ENCODE results near the gene RACGAP1.

Gene RACGAP1

DNA sequence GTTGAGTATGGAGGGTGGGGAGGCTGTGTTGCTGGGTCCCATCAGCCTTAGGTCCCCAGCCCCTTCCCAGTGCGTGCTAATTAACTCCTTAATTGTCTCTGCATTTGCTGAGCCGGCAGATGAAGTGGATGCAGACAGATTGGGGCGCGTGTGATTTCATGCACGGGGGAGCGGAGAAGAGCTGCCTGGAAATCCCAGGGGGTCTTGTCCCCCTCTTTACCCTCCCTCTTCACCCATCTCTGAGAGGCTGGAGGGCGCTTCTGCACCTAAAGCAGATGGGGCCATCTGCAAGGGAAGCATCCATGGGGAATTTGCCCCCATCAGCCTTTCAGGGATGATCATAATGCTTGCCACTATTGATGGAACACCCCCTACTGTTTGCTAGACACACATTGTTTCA is 27.7 kb upstream of the RACGAP1 start:
- Histone ChIP-seq H3K4me1 (ENCODE audit: low read depth, poor library complexity, severe bottlenecking) (peaks cover 17% of the 10 kb centered on the region), H2AFZ (ENCODE audit: low read depth) (no peak overlapping the region), H3K27ac (no peak overlapping the region), H3K9ac (no peak overlapping the region), H3K4me2 (no peak overlapping the region), H4K20me1 (ENCODE audit: insufficient read depth) (no peaks in the 10 kb centered on the region), H3K27me3 (ENCODE audit: insufficient read depth, low read depth) (peaks cover 20% of the 10 kb centered on the region), H3K79me2 (ENCODE audit: insufficient read depth, low read depth) (no peaks in the 10 kb centered on the region), H3K4me3 (IDR thresholded peaks at IDR 0.05; ENCODE audit: insufficient read depth, low read depth, low read length) (no peak overlapping the region), H3K36me3 (ENCODE audit: insufficient read depth) (no peaks in the 10 kb centered on the region)
- TF ChIP-seq, protein P1, sequence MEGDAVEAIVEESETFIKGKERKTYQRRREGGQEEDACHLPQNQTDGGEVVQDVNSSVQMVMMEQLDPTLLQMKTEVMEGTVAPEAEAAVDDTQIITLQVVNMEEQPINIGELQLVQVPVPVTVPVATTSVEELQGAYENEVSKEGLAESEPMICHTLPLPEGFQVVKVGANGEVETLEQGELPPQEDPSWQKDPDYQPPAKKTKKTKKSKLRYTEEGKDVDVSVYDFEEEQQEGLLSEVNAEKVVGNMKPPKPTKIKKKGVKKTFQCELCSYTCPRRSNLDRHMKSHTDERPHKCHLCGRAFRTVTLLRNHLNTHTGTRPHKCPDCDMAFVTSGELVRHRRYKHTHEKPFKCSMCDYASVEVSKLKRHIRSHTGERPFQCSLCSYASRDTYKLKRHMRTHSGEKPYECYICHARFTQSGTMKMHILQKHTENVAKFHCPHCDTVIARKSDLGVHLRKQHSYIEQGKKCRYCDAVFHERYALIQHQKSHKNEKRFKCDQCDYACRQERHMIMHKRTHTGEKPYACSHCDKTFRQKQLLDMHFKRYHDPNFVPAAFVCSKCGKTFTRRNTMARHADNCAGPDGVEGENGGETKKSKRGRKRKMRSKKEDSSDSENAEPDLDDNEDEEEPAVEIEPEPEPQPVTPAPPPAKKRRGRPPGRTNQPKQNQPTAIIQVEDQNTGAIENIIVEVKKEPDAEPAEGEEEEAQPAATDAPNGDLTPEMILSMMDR (conservative IDR thresholded peaks at IDR 0.05; ENCODE audit: low read depth, low read length) = no peak

DNA sequence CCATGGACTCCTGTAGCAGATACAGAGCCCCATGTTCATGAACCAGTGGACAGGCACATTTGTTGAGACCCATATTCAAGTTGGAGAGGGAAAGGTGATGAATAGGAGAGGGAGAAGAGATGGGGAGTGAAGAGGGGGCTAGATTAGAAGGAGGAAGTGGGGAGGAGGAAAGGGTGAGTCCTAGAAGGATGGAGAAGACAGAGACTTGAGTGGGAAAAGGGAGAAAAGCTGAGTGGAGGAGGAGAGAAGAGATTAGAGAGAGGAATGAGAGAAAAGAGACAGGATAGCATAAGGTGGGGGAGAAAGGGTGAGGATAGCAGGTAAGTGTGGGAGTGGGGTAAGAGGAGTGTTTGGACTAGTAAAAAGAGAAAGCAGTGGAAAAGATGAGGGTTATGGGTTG is 27.2 kb upstream of the RACGAP1 start:
- TF ChIP-seq, protein P1 (conservative IDR thresholded peaks at IDR 0.05; ENCODE audit: low read depth, low read length) = no peak

DNA sequence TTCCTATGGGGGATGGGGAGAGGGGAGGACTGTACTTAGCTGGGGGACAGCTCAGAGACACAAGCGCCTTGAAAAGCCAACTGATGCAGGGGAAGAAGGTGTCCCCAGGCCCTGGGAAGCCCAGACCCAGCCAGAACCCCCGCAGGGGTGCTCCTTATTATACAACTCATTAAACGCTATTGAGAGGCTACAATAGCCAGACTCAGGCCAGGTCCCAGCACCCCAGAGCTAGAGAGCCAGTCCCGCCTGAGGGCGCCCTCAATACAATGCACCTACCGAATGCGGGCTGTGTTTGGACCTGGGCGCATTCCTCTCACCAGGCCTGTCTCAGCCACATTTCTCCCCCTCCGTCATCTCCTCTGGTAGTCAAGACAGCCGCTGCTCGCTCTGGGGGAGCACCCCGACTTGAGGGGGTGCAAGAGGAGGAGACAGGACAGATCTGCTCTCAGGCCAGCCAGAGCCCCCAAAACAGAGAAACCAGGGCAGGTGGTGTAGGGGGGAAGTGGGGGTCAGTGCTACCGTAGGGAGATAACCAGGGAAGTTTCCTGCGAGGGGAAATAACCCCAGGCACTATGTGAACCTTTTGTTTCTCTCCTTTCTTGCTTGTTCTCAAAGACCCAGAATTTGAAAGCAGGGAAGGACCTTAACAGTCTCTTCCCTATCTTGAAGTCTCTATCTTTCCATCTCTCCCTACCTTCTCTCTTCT is 26.0 kb upstream of the RACGAP1 start:
- Histone ChIP-seq H3K9ac (no peak overlapping the region), H3K4me1 (ENCODE audit: low read depth, poor library complexity, severe bottlenecking) (peaks cover 9% of the 10 kb centered on the region), H3K79me2 (ENCODE audit: insufficient read depth, low read depth) (no peaks in the 10 kb centered on the region), H3K4me2 (no peak overlapping the region), H4K20me1 (ENCODE audit: insufficient read depth) (no peaks in the 10 kb centered on the region), H3K27ac (no peak overlapping the region), H3K36me3 (ENCODE audit: insufficient read depth) (no peaks in the 10 kb centered on the region), H3K4me3 (IDR thresholded peaks at IDR 0.05; ENCODE audit: insufficient read depth, low read depth, low read length) (no peak overlapping the region), H2AFZ (ENCODE audit: low read depth) (no peak overlapping the region), H3K27me3 (ENCODE audit: insufficient read depth, low read depth) (peaks cover 10% of the 10 kb centered on the region; the same call in 1 of the 2 replicates)
- TF ChIP-seq, protein P1 (conservative IDR thresholded peaks at IDR 0.05; ENCODE audit: low read depth, low read length) = no peak

More for the DNA sequence above, 27.2 kb upstream of the RACGAP1 start:
- H3K36me3 ChIP-seq (ENCODE audit: insufficient read depth) = no peaks in the 10 kb centered on the region
- H3K4me2 ChIP-seq = no peak overlapping the region
- H3K27ac ChIP-seq = no peak overlapping the region
- H3K4me3 ChIP-seq (IDR thresholded peaks at IDR 0.05; ENCODE audit: insufficient read depth, low read depth, low read length) = no peak overlapping the region
- no peaks in the 10 kb centered on the region for H4K20me1 ChIP-seq (ENCODE audit: insufficient read depth)
- no peak overlapping the region for H2AFZ ChIP-seq (ENCODE audit: low read depth)
- H3K27me3 ChIP-seq (ENCODE audit: insufficient read depth, low read depth) = peaks cover 20% of the 10 kb centered on the region
- H3K9ac ChIP-seq = no peak overlapping the region
- no peaks in the 10 kb centered on the region for H3K79me2 ChIP-seq (ENCODE audit: insufficient read depth, low read depth)
- H3K4me1 ChIP-seq (ENCODE audit: low read depth, poor library complexity, severe bottlenecking) = peaks cover 17% of the 10 kb centered on the region

DNA sequence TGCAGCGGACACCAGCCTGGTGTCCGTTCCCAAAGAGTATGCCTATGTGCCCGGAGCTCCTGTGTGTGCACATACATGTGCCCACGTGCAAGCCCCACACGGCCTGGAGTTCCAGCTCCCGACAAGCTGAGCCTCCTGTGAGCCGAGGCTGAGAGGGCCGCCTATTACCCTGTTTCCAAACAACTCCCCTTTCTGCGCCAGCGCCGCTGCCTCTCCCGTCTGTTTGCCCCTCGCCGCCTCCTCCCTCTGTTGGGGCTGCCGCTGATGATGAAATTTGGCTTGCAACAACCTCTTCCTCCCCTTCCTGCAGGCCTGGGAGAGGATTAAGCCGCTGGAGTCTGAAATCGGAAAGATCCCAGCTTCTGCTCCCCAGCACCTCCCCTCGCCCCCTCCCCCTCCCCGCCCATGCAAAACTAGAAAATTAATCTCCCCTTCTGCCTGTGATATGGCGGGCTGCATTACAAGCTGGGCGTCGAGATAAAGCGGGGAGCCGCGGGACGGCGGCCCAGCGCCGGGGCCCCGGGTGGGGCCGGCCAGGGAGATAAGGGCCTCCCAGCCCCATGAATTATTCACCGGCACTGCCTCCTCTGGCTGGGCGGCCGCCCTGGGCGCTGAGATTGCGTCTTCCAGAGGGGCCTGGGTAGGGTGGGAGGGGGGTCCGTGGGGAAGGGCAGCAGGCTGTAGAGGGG is 25.3 kb upstream of the RACGAP1 start:
- no peak overlapping the region for H2AFZ ChIP-seq (ENCODE audit: low read depth)
- no peak overlapping the region for H3K4me3 ChIP-seq (IDR thresholded peaks at IDR 0.05; ENCODE audit: insufficient read depth, low read depth, low read length)
- H3K79me2 ChIP-seq (ENCODE audit: insufficient read depth, low read depth) = no peaks in the 10 kb centered on the region
- H3K36me3 ChIP-seq (ENCODE audit: insufficient read depth) = no peaks in the 10 kb centered on the region
- peaks cover 8% of the 10 kb centered on the region; the same call in 1 of the 2 replicates for H3K27me3 ChIP-seq (ENCODE audit: insufficient read depth, low read depth)
- TF ChIP-seq, protein P1 (conservative IDR thresholded peaks at IDR 0.05; ENCODE audit: low read depth, low read length) = no peak
- H3K4me2 ChIP-seq = no peak overlapping the region
- H4K20me1 ChIP-seq (ENCODE audit: insufficient read depth) = no peaks in the 10 kb centered on the region
- H3K27ac ChIP-seq = no peak overlapping the region
- peaks cover 3% of the 10 kb centered on the region for H3K4me1 ChIP-seq (ENCODE audit: low read depth, poor library complexity, severe bottlenecking)
- H3K9ac ChIP-seq = no peak overlapping the region

Data from KMS-11 (cell line).